Ovary (tissue), 9 donors: ENCODE data around the gene TTLL11. TPM values are rescaled to one million over a fixed set of nuclear protein-coding genes. Genes with fewer than 3 reads are reported as not detected.

Experiments used
- DNase-seq, 5 donors: peaks; one replicate each; pipeline ENCODE4 v3.0.0-alpha.2; 2019 to 2020
- H3K27ac ChIP-seq, 2 donors: fragments of 200-600 bp; one replicate each; pipeline versions ENCODE4 v1.5.1 to v1.8.0; 2019 to 2022
- H3K27me3 ChIP-seq: fragments of 200-600 bp; one replicate; pipeline ENCODE4 v1.8.0; 2022
- H3K36me3 ChIP-seq: fragments of 200-600 bp; sonication (generic); one replicate; pipeline ENCODE4 v1.5.1; 2019
- H3K4me1 ChIP-seq: one replicate; pipeline ENCODE4 v1.8.1; 2013; ENCODE audit warnings: mild to moderate bottlenecking, moderate library complexity; ENCODE audit not compliant: insufficient read depth
- H3K4me3 ChIP-seq: fragments of 200-600 bp; sonication (generic); one replicate; pipeline ENCODE4 v1.5.1; 2017
- H3K9me3 ChIP-seq, 2 donors: fragments of 200-600 bp in 1 of 2; sonication (generic) in 1 of 2; one replicate each; pipeline versions ENCODE4 v1.5.1 to v1.8.1; 2013 to 2019; ENCODE audit warnings: mild to moderate bottlenecking in 1 of 2, moderate library complexity in 1 of 2
- CTCF ChIP-seq, 3 donors: fragments of 450-650 bp in 2 of 3; fragments of 200-600 bp in 1 of 3; IDR thresholded peaks; one replicate each; pipeline versions ENCODE4 v1.5.1 to v1.8.0; 2016 to 2022; ENCODE audit warnings: antibody characterized with exemption in 3 of 3, mild to moderate bottlenecking in 1 of 3
- EP300 ChIP-seq: sonication (generic); formaldehyde crosslinking; IDR thresholded peaks from one replicate; pipeline ENCODE4 v1.6.1; 2017; ENCODE audit warnings: antibody characterized with exemption
- POLR2A ChIP-seq: fragments of 450-650 bp; IDR thresholded peaks from one replicate; pipeline ENCODE4 v1.6.1; 2017; ENCODE audit warnings: antibody characterized with exemption, mild to moderate bottlenecking, moderate library complexity
- WGBS, 3 donors: extraction: QIAGEN DNeasy Blood & Tissue Kit in 1 of 3; methylation state at CpG; one replicate each; pipeline versions ENCODE4 v1.1.5 to v1.1.7; 2013 to 2017; 5-methylcytosine and 5-hydroxymethylcytosine counted together
- intact Hi-C, 4 donors: fragments of 100-400 bp; cut with DNase I; formaldehyde crosslinking; loops; one replicate each; pipeline versions ENCODE4 v1.11.0 to v1.15.1; 2022 to 2023
- polyA plus RNA-seq, 2 donors: library from polyadenylated mRNA; stranded (reverse); fragments of 200-250 nt in 1 of 2; fragments of 350-450 nt in 1 of 2; fragmentation: Illumina TruSeq in 1 of 2; extraction: RNeasy Lipid Tissue Mini Kit (QIAGEN cat#74804) in 1 of 2; gene quantifications; one replicate each; pipeline ENCODE4 v1.2.3, GENCODE V29; 2013 to 2014
- total RNA-seq, 7 donors: library from RNA; depleted of rRNA in 2 of 7; stranded (reverse); fragments of >200 nt in 2 of 7; fragmentation: NEBNext Ultra II Directional in 3 of 7; extraction: Animal tissue kit (Norgen Biotek cat#: 25700) in 3 of 7; gene quantifications; one replicate each; pipeline versions ENCODE4 v1.1.0 to v1.2.4, GENCODE V29; 2016 to 2023
- donor health status: DM: no; HTN: no; CAD: no; lungs with moderate emphysema.
- donor health status: DM: no; HTN: no; CAD: no.
- donor health status: Bipolar disorder and iron deficiency.
- donor health status: DM: yes; HTN: yes; CAD: no.
- donor health status: DM: no; HTN: no; CAD: no.
- donor health status: DM: yes; HTN: yes; CAD: no.

TTLL11 gene
- total and polyA plus RNA-seq, 9 donors: 6.1 to 13.5 (median 9.2) TPM

GRCh38 chr9:122036408-122036807 is 56.7 kb downstream of the TTLL11 start:
- Histone ChIP-seq H3K4me3 (no peak overlapping the region), H3K9me3 (no peaks in the 10 kb centered on the region), H3K27me3 (no peaks in the 10 kb centered on the region), H3K27ac (no peak overlapping the region), H3K36me3 (no peaks in the 10 kb centered on the region), H3K4me1 (peaks cover 2% of the 10 kb centered on the region)
- WGBS, 3 donors: 94 to 97% (median 94%) methylated on average over 4 of the region's 4 CpGs
- intact Hi-C loops: no loop called here
- TF ChIP-seq CTCF (IDR thresholded peaks at IDR 0.05) (no peak), EP300 (no peak), POLR2A (no peak)
- DNase-seq: no peak

GRCh38 chr9:122033775-122034373 is 59.2 kb downstream of the TTLL11 start:
- no peak overlapping the region for H3K27ac ChIP-seq
- intact Hi-C loops: no loop called here

GRCh38 chr9:122032346-122032745 is 60.8 kb downstream of the TTLL11 start:
- Histone ChIP-seq H3K36me3 (no peaks in the 10 kb centered on the region), H3K27ac (no peak overlapping the region), H3K27me3 (no peaks in the 10 kb centered on the region), H3K4me1 (peaks cover 2% of the 10 kb centered on the region), H3K4me3 (no peak overlapping the region), H3K9me3 (no peaks in the 10 kb centered on the region)
- WGBS, 3 donors: 49 to 72% (median 51%) methylated on average over 3 of the region's 3 CpGs
- intact Hi-C loops: no loop called here
- no peak for TF ChIP-seq CTCF (IDR thresholded peaks at IDR 0.05)
- no peak for TF ChIP-seq EP300
- no peak for TF ChIP-seq POLR2A
- no peak for DNase-seq

More at GRCh38 chr9:122033775-122034373, 59.2 kb downstream of the TTLL11 start:
- H3K9me3 ChIP-seq: no peaks in the 10 kb centered on the region
- H3K4me3 ChIP-seq: no peak overlapping the region
- 32 to 71% (median 41%) methylated on average over 8 of the region's 8 CpGs for WGBS, 3 donors
- TF ChIP-seq POLR2A: no peak
- no peak for TF ChIP-seq CTCF (IDR thresholded peaks at IDR 0.05)
- TF ChIP-seq EP300: no peak
- peaks cover 2% of the 10 kb centered on the region for H3K4me1 ChIP-seq
- no peak for DNase-seq
- no peaks in the 10 kb centered on the region for H3K27me3 ChIP-seq
- no peaks in the 10 kb centered on the region for H3K36me3 ChIP-seq

- intact Hi-C loops: no loop called here
- Histone ChIP-seq H3K36me3 (no peaks in the 10 kb centered on the region), H3K4me3 (no peak overlapping the region), H3K27me3 (no peaks in the 10 kb centered on the region), H3K4me1 (peaks cover 2% of the 10 kb centered on the region), H3K9me3 (no peaks in the 10 kb centered on the region), H3K27ac (no peak overlapping the region)
- DNase-seq: no peak
- TF ChIP-seq POLR2A (no peak), EP300 (no peak), CTCF (IDR thresholded peaks at IDR 0.05) (no peak)
- 80 to 89% (median 85%) methylated on average over 7 of the region's 7 CpGs for WGBS, 3 donors
Measured at GRCh38 chr9:122031776-122032175, 61.3 kb downstream of the TTLL11 start.
